ENCODE results near the gene FLRT1.

Gene FLRT1

GRCh38 chr11:64052938-64053622 lies 17.3 kb downstream of the FLRT1 start:
- in situ Hi-C loops (cut with HindIII; ENCODE audit: low sequenced_read_pairs): no loop called here
- DNase-seq (ENCODE audit: low read depth, low spot score): no peak
- no peak for TF ChIP-seq CTCF (IDR thresholded peaks at IDR 0.05; ENCODE audit: low read depth, low read length)
- no peak overlapping the region for H3K4me3 ChIP-seq (ENCODE audit: low read depth, low read length)

- in situ Hi-C loops (cut with HindIII; ENCODE audit: low sequenced_read_pairs): no loop called here
- TF ChIP-seq CTCF (IDR thresholded peaks at IDR 0.05; ENCODE audit: low read depth, low read length): no peak
Measured at GRCh38 chr11:64053699-64054098, 18.0 kb downstream of the FLRT1 start.

DNA sequence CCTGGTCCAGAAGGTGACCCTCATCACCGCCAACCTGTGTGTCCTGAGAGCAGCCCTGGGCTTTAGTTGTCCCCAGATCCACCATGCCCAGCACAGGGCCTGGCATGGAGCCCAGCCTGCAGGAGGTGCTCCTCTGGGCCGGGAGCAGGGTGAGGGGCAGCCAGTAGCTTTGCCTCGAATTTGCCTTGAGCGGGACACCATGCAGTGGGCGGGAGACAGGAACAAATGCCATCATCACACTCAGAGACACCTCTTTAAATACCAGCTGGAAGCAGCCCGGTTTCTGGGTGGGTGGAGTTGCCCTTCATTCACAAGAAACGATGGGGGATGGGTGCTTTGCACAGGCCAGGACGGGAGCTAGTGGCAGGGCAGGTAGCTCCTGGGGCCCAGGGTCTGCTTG lies 19.3 kb downstream of the FLRT1 start:
- in situ Hi-C loops (cut with HindIII; ENCODE audit: low sequenced_read_pairs): no loop called here
- TF ChIP-seq CTCF (IDR thresholded peaks at IDR 0.05; ENCODE audit: low read depth, low read length): no peak
- DNase-seq (ENCODE audit: low read depth, low spot score): no peak
- H3K4me3 ChIP-seq (ENCODE audit: low read depth, low read length): no peak overlapping the region

More at GRCh38 chr11:64053699-64054098, 18.0 kb downstream of the FLRT1 start:
- DNase-seq (ENCODE audit: low read depth, low spot score): no peak
- no peak overlapping the region for H3K4me3 ChIP-seq (ENCODE audit: low read depth, low read length)

GRCh38 chr11:64056213-64056785 lies 20.6 kb downstream of the FLRT1 start:
- H3K4me3 ChIP-seq (ENCODE audit: low read depth, low read length): no peak overlapping the region
- in situ Hi-C loops (cut with HindIII; ENCODE audit: low sequenced_read_pairs): no loop called here
- no peak for DNase-seq (ENCODE audit: low read depth, low spot score)
- no peak for TF ChIP-seq CTCF (IDR thresholded peaks at IDR 0.05; ENCODE audit: low read depth, low read length)

GRCh38 chr11:64056861-64057260 lies 21.1 kb downstream of the FLRT1 start:
- no peak for DNase-seq (ENCODE audit: low read depth, low spot score)
- H3K4me3 ChIP-seq (ENCODE audit: low read depth, low read length): no peak overlapping the region
- no peak for TF ChIP-seq CTCF (IDR thresholded peaks at IDR 0.05; ENCODE audit: low read depth, low read length)
- in situ Hi-C loops (cut with HindIII; ENCODE audit: low sequenced_read_pairs): no loop called here

DNA sequence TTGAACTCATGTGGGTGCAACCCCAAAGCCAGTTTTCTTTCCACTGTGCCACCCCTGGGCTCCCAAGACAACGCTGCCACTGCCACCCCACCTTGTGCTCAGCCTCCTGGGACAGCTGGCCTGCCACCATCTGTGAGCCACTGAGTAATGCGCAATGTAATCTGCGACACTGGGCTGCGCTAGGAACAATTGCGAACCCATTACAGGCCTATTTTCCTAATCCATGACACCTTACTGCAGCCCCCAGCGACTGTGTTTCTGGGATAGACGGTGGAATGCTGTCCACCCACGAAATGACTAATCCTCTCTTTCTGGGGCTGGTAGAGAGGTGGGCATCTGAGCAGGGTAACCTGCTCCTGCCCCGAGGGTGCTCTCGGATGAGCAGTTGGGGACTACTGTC lies 22.2 kb downstream of the FLRT1 start:
- in situ Hi-C loops (cut with HindIII; ENCODE audit: low sequenced_read_pairs): no loop called here
- no peak for TF ChIP-seq CTCF (IDR thresholded peaks at IDR 0.05; ENCODE audit: low read depth, low read length)
- no peak overlapping the region for H3K4me3 ChIP-seq (ENCODE audit: low read depth, low read length)
- no peak for DNase-seq (ENCODE audit: low read depth, low spot score)
